SW 1271 (cell line): ENCODE measurements around the gene ZBED6.
"Not testable (repeated sequence)": the region's sequence is repeated elsewhere in the genome, so short reads cannot be mapped to it uniquely, and the experiment has no call there.

ENCODE experiments used
- DNase-seq, 2 experiments: peaks; one replicate each; lab custom pipeline; 2025; lab: John Stamatoyannopoulos, UW

ZBED6 gene

DNA sequence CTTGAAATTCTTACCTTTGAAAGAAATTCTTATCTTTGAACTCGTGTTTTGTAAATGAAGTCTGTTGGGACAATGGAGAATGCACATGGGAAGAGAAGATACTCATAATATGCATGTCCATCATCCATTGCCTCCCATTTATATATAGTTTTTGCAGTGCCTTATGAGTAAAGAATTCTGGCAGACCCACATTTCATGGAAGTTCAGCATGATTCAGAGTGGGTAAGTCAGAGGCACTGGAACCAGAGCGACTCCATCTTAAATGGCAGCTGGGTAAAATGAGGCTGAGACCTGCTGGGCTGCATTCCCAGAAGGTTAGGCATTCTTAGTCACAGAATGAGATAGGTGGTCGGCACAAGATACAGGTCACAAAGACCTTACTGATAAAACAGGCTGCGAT, 16.6 kb upstream of the ZBED6 start:
- DNase-seq = no peak

DNA sequence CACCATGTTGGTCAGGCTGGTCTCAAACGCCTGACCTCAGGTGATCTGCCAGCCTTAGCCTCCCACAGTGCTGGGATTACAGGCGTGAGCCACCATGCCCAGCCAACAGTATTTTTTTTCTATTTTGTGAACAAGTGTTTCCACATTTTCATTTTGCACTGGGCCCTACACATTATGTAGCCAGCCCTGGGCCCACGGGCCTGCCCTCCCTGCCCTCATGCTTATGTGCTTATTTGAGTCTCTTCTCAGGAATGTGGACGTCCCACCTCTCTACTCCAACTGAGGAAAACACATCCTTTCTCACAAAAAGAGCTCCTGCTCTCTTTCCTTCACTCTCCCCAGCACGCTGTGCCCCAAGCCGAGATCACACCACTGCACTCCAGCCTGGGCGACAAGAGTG, 13.5 kb upstream of the ZBED6 start:
- no peak for DNase-seq

DNA sequence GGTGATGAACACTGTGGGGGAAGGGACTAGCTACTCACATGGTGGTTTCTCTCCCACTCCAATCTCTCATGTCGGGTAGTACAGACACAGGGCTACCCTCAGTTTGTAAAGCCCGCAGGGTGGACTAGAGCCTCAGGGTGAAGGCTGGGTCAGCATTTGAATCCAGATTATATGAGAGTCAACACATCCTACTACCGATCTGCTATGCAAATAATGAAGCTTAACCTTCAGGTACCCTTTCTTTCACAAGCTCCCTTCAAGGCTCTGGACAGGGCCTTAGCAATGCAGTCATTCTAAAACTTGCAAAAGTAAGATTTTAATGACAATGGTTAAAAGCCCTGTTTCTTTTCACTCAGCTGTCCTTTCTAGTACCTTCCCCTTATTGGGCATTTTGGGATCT, 5.5 kb upstream of the ZBED6 start:
- DNase-seq = no peak

DNA sequence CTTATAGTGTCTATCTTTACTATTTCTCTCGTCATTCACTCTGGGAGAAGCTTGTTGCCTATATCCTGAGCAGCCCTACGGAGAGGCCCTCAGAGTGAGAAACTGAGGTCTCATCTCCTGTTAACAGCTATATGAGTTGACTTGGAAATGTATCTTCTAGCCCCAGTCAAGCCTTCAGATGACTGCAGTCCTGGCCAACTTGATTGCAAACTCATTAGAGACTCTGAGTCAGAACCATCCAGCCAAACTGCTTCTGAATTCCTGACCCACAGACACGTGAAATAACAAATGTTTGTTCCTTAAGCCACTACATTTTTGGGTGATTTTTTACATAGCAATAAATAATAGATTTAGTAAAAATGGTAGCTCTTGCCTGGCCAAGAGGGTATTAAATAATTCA, 3.9 kb upstream of the ZBED6 start:
- no peak for DNase-seq

DNA sequence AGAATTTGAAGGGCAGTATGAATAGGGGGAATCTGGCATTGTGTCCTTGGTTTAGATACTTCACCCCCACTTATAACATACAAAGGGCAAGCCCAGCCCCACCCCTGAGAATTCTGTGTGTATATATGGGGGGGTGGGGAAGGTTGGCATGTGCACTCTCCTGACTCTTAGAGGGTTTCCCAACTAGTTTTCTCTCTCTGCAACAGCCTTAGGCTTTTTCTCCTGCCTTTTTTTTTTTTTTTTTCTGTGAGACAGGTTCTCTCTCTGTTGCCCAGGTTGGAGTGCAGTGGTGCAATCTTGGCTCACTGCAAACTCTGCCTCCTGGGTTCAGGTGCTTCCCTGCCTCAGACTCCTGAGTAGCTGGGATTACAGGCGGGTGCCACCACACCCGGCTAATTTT, 2.9 kb upstream of the ZBED6 start:
- DNase-seq = no peak

DNA sequence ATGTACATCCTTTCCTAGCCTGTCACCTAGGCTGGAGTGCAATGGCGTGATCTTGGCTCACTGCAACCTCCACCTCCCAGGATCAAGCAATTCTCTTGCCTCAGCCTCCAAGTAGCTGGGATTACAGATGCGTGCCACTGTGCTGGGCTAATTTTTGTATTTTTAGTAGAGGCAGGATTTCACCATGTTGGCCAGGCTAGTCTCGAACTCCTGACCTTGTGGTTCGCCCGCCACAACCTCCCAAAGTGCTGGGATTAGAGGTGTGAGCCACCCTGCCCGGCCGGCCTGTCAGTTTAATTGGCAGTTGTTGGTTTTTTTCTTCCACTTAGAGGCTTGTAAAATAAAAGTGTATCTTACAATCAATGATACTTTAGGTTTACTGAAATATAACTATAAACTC, 1.9 kb upstream of the ZBED6 start:
- DNase-seq = not testable (repeated sequence)

DNA sequence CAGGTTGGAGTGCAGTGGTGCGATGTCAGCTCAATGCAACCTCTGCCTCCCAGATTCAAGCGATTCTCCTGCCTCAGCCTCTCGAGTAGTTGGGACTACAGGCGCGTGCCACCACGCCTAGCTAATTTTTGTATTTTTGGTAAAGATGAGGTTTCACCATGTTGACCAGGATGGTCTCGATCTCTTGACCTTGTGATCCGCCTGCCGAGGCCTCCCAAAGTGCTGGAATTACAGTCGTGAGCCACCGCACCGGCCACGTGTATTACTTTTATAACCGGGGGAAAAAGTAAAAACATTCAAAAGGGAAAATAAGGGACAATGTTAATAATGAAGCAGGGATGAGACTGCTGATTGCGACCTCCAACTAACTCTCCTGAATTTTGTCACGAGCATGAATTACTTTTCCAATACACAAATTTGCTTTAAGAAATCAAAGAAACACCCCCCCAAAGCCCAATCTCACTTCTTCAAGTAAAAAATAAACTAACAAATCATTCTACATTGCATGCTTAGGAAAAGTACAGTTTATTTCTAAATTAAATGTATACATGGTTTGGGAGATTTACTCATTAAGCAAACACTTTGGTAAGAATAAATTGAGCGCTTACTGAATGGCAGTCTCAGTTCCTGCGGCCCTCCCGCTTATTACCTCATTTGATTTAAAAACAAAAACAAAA, 521 bp upstream of the ZBED6 start:
- no peak for DNase-seq

DNA sequence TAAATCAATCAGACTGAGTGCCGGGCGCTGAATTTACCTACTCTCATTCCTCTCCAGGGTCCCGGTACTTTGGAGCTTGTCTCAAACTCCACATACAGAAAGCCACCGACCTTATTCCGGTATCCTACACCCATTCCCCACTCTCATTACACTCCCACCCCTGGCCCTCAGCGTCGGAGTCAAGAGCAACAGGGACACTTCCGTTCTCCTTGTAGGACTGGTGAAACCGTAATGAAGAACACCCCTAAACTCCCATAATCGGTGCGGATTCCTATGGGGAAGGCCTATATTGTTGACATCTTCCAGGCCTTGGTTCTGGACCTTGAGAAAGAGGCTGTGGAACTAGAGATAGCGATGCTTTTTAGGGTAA, 798 bp downstream of the ZBED6 start:
- no peak for DNase-seq

DNA sequence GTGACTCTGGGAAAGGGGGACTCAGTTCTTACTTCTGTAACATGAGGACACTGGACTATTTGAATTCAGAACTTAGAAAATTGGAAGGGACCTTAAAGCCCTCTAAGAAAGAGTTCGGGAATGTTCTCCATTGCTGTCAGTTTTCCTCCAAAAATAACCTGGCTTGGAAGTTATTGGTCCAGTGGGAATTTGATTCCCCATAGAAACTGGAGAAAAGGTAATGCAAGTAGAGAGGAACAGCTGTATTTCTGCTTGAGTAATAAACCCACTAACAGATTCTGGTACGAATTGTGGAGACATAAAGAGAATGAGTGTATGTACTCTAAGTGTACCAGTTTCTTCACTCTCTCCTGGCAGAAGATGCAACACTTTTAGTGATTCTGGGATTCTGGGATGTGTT, 1.8 kb downstream of the ZBED6 start:
- no peak for DNase-seq

DNA sequence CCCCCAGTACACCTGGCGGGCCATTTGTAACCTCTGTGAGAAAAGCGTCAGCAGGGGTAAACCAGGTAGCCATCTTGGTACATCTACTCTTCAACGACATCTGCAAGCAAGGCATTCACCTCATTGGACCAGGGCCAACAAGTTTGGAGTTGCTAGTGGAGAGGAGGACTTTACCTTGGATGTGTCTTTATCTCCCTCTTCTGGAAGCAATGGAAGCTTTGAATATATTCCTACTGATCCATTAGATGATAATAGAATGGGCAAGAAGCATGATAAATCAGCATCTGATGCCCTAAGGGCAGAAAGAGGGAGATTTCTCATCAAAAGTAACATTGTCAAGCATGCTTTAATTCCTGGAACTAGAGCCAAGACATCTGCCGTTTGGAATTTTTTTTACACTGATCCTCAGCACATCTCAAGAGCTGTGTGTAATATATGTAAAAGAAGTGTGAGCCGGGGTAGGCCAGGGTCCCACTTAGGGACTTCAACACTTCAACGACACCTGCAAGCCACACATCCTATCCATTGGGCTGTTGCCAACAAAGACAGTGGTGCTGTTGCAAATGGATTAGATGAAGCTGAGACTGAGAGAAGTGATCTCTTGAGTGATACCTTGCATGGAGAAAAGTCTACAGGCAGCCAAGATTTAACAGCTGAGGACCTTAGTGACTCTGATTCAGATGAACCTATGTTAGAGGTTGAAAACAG, 2.7 kb downstream of the ZBED6 start:
- DNase-seq = no peak

DNA sequence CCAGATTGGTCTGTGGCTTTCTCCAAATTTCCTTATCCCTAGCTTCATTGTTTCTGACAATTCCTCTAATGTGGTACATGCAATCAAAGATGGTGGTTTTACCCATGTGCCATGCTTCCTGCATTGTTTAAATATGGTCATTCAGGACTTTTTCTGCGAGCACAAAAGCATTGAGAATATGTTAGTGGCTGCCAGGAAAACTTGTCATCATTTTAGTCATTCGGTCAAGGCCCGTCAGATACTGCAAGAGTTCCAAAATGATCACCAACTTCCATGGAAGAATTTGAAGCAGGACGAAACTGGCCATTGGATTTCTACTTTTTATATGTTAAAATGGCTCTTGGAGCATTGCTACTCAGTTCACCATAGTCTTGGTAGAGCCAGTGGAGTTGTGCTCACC, 3.7 kb downstream of the ZBED6 start:
- no peak for DNase-seq

DNA sequence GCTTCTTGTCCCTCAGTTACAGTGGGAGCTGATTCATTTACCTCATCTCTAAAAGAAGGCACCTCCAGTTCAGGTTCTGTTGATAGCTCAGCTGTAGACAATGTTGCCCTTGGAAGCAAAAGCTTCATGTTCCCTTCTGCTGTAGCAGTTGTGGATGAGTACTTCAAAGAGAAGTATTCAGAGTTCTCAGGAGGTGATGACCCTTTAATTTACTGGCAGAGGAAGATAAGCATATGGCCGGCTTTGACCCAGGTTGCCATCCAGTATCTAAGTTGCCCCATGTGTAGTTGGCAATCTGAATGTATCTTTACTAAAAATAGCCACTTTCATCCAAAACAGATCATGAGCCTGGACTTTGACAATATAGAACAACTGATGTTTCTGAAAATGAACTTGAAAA, 4.5 kb downstream of the ZBED6 start:
- no peak for DNase-seq

DNA sequence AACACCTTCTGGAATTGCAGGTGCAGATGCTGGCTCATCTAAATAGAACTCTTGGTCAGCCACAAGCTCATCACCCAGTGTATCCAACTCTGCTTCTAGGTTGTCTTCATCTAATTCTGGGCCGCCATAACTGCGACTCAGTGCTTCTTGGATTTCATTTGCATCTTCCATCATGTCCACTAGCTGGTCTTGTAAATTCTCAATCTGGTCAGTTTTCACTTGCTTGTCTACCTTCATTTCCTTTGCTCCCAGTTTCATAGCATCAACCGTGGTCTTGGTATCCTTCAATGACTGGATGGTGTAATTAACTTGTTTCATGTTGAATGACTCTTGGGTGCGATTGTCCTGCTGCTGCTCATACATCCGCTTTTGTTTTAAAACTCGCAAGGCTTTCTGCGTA, 10.3 kb downstream of the ZBED6 start:
- DNase-seq = no peak

DNA sequence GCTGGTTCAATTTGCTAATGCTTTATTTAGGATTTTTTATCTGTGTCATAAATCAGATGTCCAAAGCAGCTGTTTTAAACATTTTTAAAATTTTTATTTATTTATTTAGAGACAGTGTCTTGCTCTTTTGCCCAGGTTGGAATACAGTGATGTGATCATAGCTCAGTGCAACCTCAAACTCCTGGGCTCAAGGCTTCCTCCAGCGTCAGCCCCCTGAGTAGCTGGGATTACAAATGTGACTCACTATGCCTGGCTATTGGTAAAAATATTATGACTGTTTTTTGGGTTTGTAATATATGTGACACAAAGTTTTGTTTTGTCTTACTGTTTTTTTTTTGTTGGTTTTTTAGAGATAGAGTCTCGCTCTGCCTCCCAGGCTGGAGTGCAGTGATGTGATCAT, 11.8 kb downstream of the ZBED6 start:
- DNase-seq = no peak

DNA sequence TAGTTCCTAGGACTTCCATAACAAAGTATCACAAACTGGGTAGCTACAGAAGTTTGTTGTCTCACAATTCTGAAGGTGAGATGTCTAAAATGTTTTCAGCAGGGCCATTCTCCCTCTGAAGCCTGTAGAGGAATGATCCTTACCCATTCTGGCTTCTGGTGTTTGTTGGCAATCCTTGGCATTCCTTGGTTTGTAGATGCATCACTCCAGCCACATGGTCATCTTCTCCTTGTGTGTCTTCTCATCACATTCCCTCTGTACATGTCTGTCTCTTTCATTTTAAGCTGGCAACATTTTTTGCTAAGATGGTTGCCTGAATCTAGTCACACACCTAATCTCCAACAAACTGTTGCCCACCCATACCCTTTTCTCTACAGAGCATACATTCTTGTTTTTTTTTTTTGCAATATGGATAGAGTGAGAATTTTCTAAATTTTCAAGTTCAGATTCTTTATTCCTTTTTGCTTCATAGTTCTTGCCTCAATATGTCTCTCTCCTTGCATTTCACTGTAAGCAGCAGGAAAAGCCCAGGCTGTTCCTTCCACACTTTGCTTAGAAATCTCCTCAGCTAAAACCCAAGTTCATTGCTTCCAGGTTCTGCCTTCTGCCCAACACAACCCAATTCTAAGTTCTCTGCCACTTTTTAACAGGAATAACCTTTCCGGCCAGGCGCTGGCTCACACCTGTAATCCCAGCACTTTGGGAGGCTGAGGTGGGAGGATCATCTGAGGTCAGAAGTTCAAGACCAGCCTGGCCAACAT, 18.3 kb downstream of the ZBED6 start:
- no peak for DNase-seq

DNA sequence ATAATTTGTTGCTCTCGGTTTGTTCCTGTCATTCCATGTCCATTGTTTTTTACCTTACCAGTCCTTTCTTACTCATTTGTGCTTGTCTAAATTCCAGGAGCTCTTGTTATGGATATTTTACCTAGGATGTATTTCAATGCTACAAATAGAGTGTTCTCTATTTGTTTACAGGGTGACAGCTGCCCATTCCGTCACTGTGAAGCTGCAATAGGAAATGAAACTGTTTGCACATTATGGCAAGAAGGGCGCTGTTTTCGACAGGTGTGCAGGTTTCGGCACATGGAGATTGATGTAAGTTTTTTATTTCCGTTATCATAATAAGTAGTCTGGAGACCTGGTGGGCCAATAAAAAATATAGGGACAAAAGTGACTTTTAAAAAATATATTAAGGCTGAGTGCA, 23.0 kb downstream of the ZBED6 start:
- DNase-seq = no peak

DNA sequence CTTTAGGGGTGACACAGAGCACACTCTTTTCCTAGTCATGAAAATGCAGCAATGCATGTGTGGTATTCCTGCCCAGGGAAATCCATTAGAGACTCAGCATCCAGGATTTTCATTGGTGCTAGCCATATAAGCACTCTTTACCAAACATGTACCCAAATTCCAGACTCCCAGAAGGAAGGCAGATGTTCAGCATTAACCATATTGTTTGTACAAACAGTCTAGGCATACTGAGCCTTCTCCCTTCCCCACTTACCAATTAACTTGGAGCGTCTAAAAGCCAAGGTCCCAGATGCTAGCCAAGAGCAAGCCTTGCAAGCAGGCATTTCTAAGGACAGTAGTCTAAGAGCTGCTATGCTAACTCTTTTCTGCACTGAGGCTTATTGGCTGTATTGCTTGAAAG, 27.9 kb downstream of the ZBED6 start:
- DNase-seq = no peak

DNA sequence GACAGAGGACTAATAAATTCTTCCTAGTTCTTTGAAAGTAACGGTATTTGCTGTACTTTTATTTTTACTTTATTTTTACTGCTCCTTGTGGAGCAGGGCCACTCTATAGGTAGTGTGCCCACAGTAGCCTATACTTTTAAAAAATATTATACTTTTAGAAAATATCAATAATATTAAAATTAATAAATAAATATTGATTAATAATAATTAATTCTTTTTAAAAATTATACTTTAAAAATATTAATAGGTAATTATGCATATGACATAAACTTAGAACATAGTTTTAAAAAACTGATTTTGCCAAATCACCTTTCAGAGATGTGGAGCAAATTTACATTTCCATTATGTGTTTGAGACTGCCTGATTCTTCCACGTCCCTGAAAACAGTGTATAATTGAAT, 30.8 kb downstream of the ZBED6 start:
- DNase-seq = no peak

DNA sequence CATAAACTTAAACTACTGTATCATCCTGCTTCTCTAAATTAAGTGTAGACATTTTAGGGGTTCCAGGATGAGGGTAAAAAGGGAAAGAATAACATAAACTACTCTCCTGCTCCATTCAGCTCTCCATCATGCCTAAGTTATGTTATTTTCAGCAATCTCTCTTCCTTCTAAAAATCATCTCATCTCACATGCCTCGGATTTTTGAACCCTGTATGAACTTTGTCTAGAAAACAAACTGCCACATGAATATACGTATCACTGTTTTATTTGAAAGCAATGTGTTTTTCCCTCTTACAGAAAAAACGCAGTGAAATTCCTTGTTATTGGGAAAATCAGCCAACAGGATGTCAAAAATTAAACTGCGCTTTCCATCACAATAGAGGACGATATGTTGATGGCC, 32.6 kb downstream of the ZBED6 start:
- no peak for DNase-seq

DNA sequence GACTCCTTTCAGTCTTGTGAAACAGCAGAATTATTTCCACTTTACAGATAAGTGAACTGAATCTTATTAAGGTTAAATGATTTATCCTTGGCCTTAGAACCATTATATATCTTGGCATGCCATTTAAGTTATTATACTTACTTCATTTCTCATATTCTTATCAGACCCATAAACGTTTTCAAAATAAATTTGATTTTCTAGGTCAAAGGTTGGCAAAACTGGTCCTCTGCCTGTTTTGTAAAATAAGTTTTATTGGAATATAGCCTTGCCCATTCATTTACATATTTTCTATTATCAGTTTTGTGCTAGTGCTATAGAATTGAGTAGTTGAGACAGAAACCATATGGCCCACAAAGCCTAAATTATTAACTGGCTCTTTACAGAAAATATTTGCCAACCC, 33.1 kb downstream of the ZBED6 start:
- no peak for DNase-seq

DNA sequence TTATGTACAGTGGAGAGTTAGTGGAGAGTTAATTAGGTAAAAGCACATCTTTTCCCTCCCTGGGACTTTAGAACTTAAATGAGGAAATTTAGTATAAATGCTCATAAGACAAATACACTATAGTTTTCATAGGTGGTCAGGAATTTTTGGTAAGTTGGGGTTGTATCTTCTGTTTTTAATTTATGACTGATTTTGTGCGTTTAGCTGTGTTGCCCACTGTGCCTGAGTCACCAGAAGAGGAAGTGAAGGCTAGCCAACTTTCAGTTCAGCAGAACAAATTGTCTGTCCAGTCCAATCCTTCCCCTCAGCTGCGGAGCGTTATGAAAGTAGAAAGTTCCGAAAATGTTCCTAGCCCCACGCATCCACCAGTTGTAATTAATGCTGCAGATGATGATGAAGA, 33.8 kb downstream of the ZBED6 start:
- DNase-seq = not testable (repeated sequence)

DNA sequence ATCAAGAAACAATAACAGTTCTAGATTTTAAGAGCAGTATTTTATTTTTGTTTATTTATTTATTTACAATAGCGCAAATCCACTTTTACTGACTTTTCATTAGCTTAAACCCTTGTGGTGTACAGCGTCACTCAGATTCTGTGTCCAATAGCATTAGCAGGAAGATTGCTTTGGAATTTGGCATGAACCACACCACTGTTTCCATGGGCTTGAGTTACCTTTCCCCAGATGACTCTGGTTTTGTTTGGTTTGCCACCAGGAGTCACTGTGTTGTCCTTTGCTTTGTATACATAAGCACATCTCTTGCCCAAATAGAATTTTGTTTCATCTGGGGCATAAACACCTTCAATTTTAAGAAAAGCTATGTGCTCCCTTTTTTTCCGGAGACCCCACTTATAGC, 40.1 kb downstream of the ZBED6 start:
- DNase-seq = no peak

DNA sequence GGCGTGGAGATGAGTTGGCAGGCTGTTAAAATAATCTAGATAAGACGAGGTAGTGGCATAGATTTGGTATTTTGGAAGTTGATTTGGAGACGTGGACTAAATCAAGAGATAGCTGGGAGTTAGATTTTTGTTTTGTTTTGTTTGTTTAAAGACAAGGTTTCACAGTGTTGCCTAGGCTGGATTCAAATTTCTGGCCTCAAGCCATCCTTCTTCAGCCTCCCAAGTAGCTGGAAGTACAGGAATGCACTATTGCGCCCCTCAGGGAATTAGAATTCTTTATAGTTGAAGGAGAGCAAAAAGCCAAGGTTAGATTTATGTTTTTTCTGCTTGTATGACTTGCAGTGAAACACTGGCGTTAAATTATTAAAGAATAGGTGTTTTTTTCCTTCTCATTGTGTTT, 43.7 kb downstream of the ZBED6 start:
- no peak for DNase-seq
